K562 (cell line): ENCODE results near the gene TIMP3. TPM values are rescaled to one million over a fixed set of nuclear protein-coding genes. Genes with fewer than 3 reads are reported as not detected.

Experiments
- ATAC-seq: fragments of 200-7000 bp; cut with Tn5 transposase; 3 replicates; pipeline ENCODE4 v1.9.1; 2020; ENCODE audit warnings: moderate library complexity
- BruUV-seq: library from RNA; stranded (reverse); fragments of 400-500 nt; replicated peaks from 2 replicates; lab custom pipeline; 2021; lab: Mats Ljungman, UMichigan
- CTCF ChIA-PET: fragments of 300-600 bp; formaldehyde crosslinking; extraction: SDS; loops from one replicate; lab custom pipeline; 2021; ENCODE audit warnings: low intra/inter-chr PET ratio; lab: Yijun Ruan, JAX
- POLR2A ChIA-PET: fragments of 300-600, 350-650 bp; sonication (Branson Sonifier 250); formaldehyde crosslinking; extraction: SDS; loops from one replicate; lab custom pipeline; 2021; ENCODE audit warnings: antibody characterized with exemption, inconsistent platforms; lab: Yijun Ruan, JAX
- DNase-seq, 4 experiments: peaks; one replicate each; pipeline versions ENCODE4 v3.0.0 to v3.0.0-alpha.2; 2011 to 2018; ENCODE audit warnings: low spot score in 3 of 4, mixed read lengths in 3 of 4; ENCODE audit errors: extremely low read depth in 1 of 4
- FAIRE-seq: peaks from 2 replicates; lab custom pipeline; 2011; peaks lifted over from hg19 to GRCh38; lab: Jason Lieb, UNC
- H2AFZ ChIP-seq: 2 replicates; pipeline ENCODE4 v1.6.0; 2011; ENCODE audit warnings: low read depth, low read length, control low read depth, inconsistent platforms
- H3K27ac ChIP-seq: fragments of 200-600 bp; 3 replicates; pipeline ENCODE4 v1.8.0; 2011; ENCODE audit warnings: low read depth, mild to moderate bottlenecking, control low read depth, inconsistent platforms, low read length, moderate library complexity, mixed read lengths; ENCODE audit errors: extremely low read depth
- H3K27me3 ChIP-seq, 2 experiments: fragments of 300-600 bp in 1 of 2; 2 replicates in 1 of 2; 3 replicates in 1 of 2; pipeline versions ENCODE4 v1.6.0 to v1.8.0; 2011; ENCODE audit warnings: inconsistent platforms in 2 of 2, low read length in 2 of 2, mild to moderate bottlenecking in 1 of 2, mixed read lengths in 1 of 2, moderate library complexity in 1 of 2; ENCODE audit not compliant: control insufficient read depth in 2 of 2, insufficient read depth in 2 of 2
- H3K36me3 ChIP-seq: fragments of 300-600 bp; 3 replicates; pipeline ENCODE4 v1.8.0; 2011; ENCODE audit warnings: mild to moderate bottlenecking, low read length, inconsistent platforms; ENCODE audit not compliant: control insufficient read depth, insufficient read depth
- H3K4me1 ChIP-seq, 2 experiments: fragments of 200-600 bp in 1 of 2; replicated peaks in 1 of 2; 2 replicates in 1 of 2; 3 replicates in 1 of 2; pipeline versions ENCODE4 v1.5.1 to v1.8.0; 2011; ENCODE audit warnings: inconsistent platforms in 2 of 2, low read length in 2 of 2, mild to moderate bottlenecking in 1 of 2, mixed read lengths in 1 of 2, moderate library complexity in 1 of 2; ENCODE audit not compliant: control insufficient read depth in 2 of 2, insufficient read depth in 2 of 2
- H3K4me2 ChIP-seq: 2 replicates; pipeline ENCODE4 v1.6.1; 2011; ENCODE audit warnings: low read length, control low read depth, inconsistent platforms, mixed read lengths; ENCODE audit not compliant: insufficient read depth
- H3K4me3 ChIP-seq: fragments of 200-600 bp; sonication (generic), shearing (Covaris generic); 2 replicates; pipeline ENCODE4 v1.5.1; 2016; ENCODE audit warnings: control low read depth, inconsistent platforms
- H3K79me2 ChIP-seq: fragments of 200-600 bp; 3 replicates; pipeline ENCODE4 v1.8.0; 2011; ENCODE audit warnings: low read length, inconsistent platforms; ENCODE audit not compliant: control insufficient read depth, insufficient read depth
- H3K9ac ChIP-seq, 2 experiments: 2 replicates each; pipeline versions ENCODE4 v1.6.0 to v1.6.1; 2011; ENCODE audit warnings: low read depth in 2 of 2, low read length in 2 of 2, control low read depth in 1 of 2, inconsistent platforms in 1 of 2, mild to moderate bottlenecking in 1 of 2, mixed read lengths in 1 of 2; ENCODE audit not compliant: insufficient read depth in 1 of 2
- H3K9me1 ChIP-seq: one replicate; pipeline ENCODE4 v1.6.0; 2011; ENCODE audit warnings: inconsistent platforms, mild to moderate bottlenecking, low read length, moderate library complexity; ENCODE audit not compliant: control insufficient read depth, insufficient read depth
- H3K9me3 ChIP-seq: replicated peaks from 2 replicates; pipeline ENCODE4 v1.5.1; 2011; ENCODE audit warnings: low read depth, low read length, inconsistent platforms; ENCODE audit not compliant: control insufficient read depth, insufficient read depth
- H4K20me1 ChIP-seq: replicated peaks from 2 replicates; pipeline ENCODE4 v1.6.1; 2011; ENCODE audit warnings: low read length, inconsistent platforms, mixed read lengths; ENCODE audit not compliant: control insufficient read depth, insufficient read depth
- HDAC2 ChIP-seq: fragments of 450-650 bp; IDR thresholded peaks from 2 replicates; pipeline ENCODE4 v1.6.1; 2016; ENCODE audit warnings: mild to moderate bottlenecking
- KLF10 ChIP-seq: fragments of 250-450 bp; sonication (Bioruptor Pico); IDR thresholded peaks from 2 replicates; pipeline ENCODE4 v1.6.1; 2021; ENCODE audit warnings: matching md5 sums
- NCOA1 ChIP-seq: fragments of 450-650 bp; IDR thresholded peaks from 2 replicates; pipeline ENCODE4 v1.6.1; 2016; ENCODE audit warnings: low read depth
- PYGO2 ChIP-seq: fragments of 450-650 bp; IDR thresholded peaks from 2 replicates; pipeline ENCODE4 v1.6.1; 2016; ENCODE audit warnings: mild to moderate bottlenecking, missing genetic modification characterization, moderate library complexity, missing compliant biosample characterization
- ZNF282 ChIP-seq: sonication (generic); formaldehyde crosslinking; IDR thresholded peaks from 2 replicates; pipeline ENCODE4 v1.8.1; 2023; ENCODE audit warnings: missing genetic modification reagents
- ZNF41 ChIP-seq: fragments of 250-450 bp; sonication (Bioruptor Pico); conservative IDR thresholded peaks from 2 replicates; pipeline ENCODE4 v1.4.0; 2020; ENCODE audit warnings: mild to moderate bottlenecking
- WGBS: fragments of 100-300 bp; shearing (Covaris generic); methylation state at CpG from one replicate; pipeline ENCODE4 v1.1.6; 2016; ENCODE audit warnings: low coverage, mixed read lengths; ENCODE audit not compliant: insufficient coverage; ENCODE audit errors: missing lambda C conversion rate; 5-methylcytosine and 5-hydroxymethylcytosine counted together
- in situ Hi-C: fragments of 300-500 bp; cut with MboI; formaldehyde crosslinking; loops from 4 replicates; pipeline ENCODE4 v1.15.0; 2018; ENCODE audit warnings: inconsistent platforms, mixed read lengths
- intact Hi-C: fragments of 100-400 bp; cut with micrococcal nuclease; formaldehyde crosslinking; loops from 2 replicates; pipeline ENCODE4 v1.14.2; 2022
- polyA plus RNA-seq, 8 experiments: library from polyadenylated mRNA; depleted of rRNA in 4 of 8; stranded (reverse) in 5 of 8; unstranded in 3 of 8; fragments of >200 nt; fragmentation: Nextera tagmentation in 2 of 8; fragmentation: Illumina TruSeq in 1 of 8; extraction: Ambion mirVana in 2 of 8; extraction: Trizol in 1 of 8; gene quantifications; 2 replicates each; pipeline versions ENCODE4 v1.2.1 to v1.2.3, GENCODE V29; 2011 to 2014; ENCODE audit warnings: inconsistent platforms in 1 of 8, missing spikeins in 1 of 8
- total RNA-seq, 7 experiments: library from RNA; depleted of rRNA in 6 of 7; stranded (reverse); fragments of >200 nt in 6 of 7; fragmentation: Illumina TruSeq in 2 of 7; extraction: Trizol in 2 of 7; gene quantifications; 2 replicates each; pipeline versions ENCODE4 v1.2.1 to v1.2.3, GENCODE V29; 2011 to 2021; ENCODE audit warnings: low replicate concordance in 1 of 7
- TF ChIP-seq, protein P1 (sequence below): sonication (generic); formaldehyde crosslinking; IDR thresholded peaks from 2 replicates; pipeline ENCODE4 v1.8.1; 2022; ENCODE audit warnings: missing genetic modification reagents

The TIMP3 gene
- total and polyA plus RNA-seq, 9 of the 15 experiments (the other 6 are each of a cell fraction or from before 2014, with no cell fraction given) = 0.07 to 0.73 (median 0.18) TPM

DNA sequence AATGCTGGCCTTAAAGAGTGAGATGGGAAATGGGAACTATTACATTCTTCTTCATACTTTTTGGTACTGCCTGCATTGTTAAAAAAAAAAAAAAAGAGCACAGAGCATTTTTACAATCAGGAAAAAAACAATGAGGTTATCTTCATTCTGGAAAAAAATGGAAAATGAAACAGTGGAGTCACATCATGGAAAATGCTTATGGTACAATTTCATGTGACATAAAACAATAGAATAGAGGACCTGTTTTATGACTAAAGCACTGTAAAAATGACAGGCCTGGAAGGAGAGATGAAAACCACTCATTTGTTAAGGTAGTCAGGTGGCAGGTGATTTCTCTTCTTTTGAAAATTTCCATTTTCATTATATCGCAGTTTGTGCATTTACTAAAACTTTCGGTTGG is 75.0 kb downstream of the TIMP3 start:
- POLR2A ChIA-PET = no interaction called here
- TF ChIP-seq ZNF282 (CRISPR knock-in tag) (no peak), HDAC2 (no peak), NCOA1 (no peak), KLF10 (CRISPR knock-in tag) (no peak), ZNF41 (no peak), PYGO2 (tag) (no peak)
- TF ChIP-seq, protein P1, sequence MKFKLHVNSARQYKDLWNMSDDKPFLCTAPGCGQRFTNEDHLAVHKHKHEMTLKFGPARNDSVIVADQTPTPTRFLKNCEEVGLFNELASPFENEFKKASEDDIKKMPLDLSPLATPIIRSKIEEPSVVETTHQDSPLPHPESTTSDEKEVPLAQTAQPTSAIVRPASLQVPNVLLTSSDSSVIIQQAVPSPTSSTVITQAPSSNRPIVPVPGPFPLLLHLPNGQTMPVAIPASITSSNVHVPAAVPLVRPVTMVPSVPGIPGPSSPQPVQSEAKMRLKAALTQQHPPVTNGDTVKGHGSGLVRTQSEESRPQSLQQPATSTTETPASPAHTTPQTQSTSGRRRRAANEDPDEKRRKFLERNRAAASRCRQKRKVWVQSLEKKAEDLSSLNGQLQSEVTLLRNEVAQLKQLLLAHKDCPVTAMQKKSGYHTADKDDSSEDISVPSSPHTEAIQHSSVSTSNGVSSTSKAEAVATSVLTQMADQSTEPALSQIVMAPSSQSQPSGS = no peak
- TF ChIP-seq, all 486 proteins: peak for 0
- Histone ChIP-seq H3K9me3 (no peaks in the 10 kb centered on the region), H3K9me1 (peaks cover 4% of the 10 kb centered on the region), H3K4me3 (no peak overlapping the region), H2AFZ (no peak overlapping the region), H3K27me3 (no peaks in the 10 kb centered on the region), H3K9ac (no peak overlapping the region), H3K4me2 (no peak overlapping the region), H3K27ac (no peak overlapping the region), H3K4me1 (peaks cover 16 to 30% of the 10 kb centered on the region in 2 experiments; a peak in 4 of 5 replicates), H3K79me2 (no peaks in the 10 kb centered on the region), H4K20me1 (no peaks in the 10 kb centered on the region; the same call in 1 of the 2 replicates), H3K36me3 (no peaks in the 10 kb centered on the region)
- BruUV-seq = no TSS peak
- ATAC-seq (no peak), DNase-seq (no peak), FAIRE-seq (no peak)
- WGBS = 95% methylated on average over 2 of the region's 2 CpGs
- CTCF ChIA-PET = no interaction called here
- in situ Hi-C loops (no loop called here), intact Hi-C loops (no loop called here)
